Kidney epithelial cell (primary cell): ENCODE results near the gene ZBTB40. TPM values are rescaled to one million over a fixed set of nuclear protein-coding genes. Genes with fewer than 3 reads are reported as not detected.

Source experiments
- DNase-seq: peaks from one replicate; pipeline ENCODE4 v3.0.0-alpha.2; 2010; ENCODE audit warnings: low read depth
- H3K27me3 ChIP-seq: 2 replicates; pipeline ENCODE4 v1.6.0; 2011; ENCODE audit warnings: low read length; ENCODE audit not compliant: control insufficient read depth, insufficient read depth
- H3K36me3 ChIP-seq: 2 replicates; pipeline ENCODE4 v1.5.1; 2011; ENCODE audit warnings: low read length; ENCODE audit not compliant: control insufficient read depth, insufficient read depth
- H3K4me3 ChIP-seq: 2 replicates; pipeline ENCODE4 v1.5.1; 2011; ENCODE audit warnings: low read depth, mild to moderate bottlenecking, control low read depth, low read length
- CTCF ChIP-seq: IDR thresholded peaks from 2 replicates; pipeline ENCODE4 v1.5.1; 2011; ENCODE audit warnings: mild to moderate bottlenecking, moderate library complexity, low read length, control low read depth, inconsistent platforms; ENCODE audit not compliant: insufficient read depth, poor library complexity, severe bottlenecking
- total RNA-seq: library from RNA; depleted of rRNA; stranded (reverse); fragments of >200 nt; gene quantifications from 2 replicates; pipeline ENCODE4 v1.2.3, GENCODE V29; 2015

ZBTB40 gene
- total RNA-seq, 1 donor from 2014 or later = 16.3 TPM

DNA sequence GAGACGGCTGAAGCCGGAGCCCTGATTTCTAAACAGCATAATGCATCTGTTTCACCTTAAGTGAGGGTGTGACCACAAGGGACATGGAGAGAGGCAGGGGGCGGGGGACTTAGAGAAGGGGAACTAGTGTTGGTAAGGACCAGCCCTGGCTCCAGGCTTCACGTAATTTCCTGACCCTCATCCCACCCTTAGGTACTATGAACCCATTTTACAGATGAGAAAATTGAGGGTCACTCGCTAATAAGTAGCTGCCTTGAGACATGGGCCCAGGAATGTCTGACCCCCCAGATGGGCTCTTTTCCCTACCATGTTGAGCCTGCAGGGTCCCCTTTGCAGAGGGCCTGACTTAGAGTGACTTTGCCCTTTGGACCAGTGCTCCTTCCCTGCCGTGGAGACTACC is 116.3 kb downstream of the ZBTB40 start:
- no peak for DNase-seq
- no peak for TF ChIP-seq CTCF
- no peak overlapping the region for H3K4me3 ChIP-seq
- no peaks in the 10 kb centered on the region for H3K36me3 ChIP-seq
- peaks cover 61% of the 10 kb centered on the region for H3K27me3 ChIP-seq

DNA sequence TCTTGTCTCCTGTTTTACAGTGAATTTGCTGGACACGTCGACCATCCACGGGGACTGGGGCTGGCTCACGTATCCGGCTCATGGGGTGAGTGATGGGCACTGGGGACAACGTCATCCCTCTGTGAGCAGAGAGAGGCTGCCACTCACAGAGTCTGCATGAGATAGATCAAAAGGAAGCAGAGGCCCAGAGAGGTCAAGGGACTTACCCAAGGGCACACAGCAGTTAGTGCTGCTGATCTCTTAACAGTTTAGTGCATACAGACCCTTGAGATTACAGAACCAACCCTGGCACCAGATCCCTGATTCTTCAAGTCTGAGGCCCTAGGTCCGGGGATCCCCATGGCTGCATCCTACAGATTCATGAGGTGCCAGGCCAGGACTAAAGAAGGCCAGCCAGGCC is 117.6 kb downstream of the ZBTB40 start:
- no peak for DNase-seq
- H3K36me3 ChIP-seq = no peaks in the 10 kb centered on the region
- H3K27me3 ChIP-seq = peaks cover 59% of the 10 kb centered on the region
- H3K4me3 ChIP-seq = no peak overlapping the region
- no peak for TF ChIP-seq CTCF

DNA sequence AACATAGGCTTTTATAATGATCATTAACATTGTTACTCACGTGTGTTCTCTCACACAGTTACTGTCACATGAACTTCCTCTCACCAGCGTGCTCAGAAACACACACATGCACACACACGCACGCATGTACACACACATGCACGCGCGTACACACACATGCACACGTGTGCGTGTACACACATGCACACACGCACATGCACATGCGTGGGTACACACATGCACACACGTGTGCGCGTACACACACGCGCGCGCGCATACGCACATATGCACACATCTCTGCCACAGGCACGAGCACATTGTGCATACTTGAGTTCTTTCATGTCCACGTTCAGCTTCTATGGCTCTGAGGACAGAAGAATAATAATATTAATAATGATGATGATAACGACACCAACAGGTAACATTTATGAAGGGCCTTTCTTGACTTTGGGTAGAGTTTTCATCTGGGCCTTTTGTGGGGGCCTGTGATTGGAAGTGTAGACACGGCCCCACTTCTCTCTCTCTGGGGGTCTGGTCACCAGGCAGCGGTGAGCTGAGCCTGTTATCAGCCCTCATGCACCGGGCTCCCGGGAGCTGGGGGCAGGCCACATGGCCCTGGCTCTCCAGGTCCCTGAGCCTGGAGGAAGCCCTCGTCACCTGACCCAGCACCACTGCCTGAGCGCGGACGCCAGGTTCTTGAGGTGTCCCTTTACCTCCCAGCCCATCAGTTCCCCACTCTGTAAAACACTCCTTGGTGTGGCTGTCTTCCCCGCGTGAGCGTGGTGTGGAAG is 118.7 kb downstream of the ZBTB40 start:
- Histone ChIP-seq H3K4me3 (no peak overlapping the region), H3K36me3 (no peaks in the 10 kb centered on the region), H3K27me3 (peaks cover 49% of the 10 kb centered on the region)
- no peak for DNase-seq
- no peak for TF ChIP-seq CTCF

GRCh38 chr1:22572818-22573217 is 121.2 kb downstream of the ZBTB40 start:
- H3K27me3 ChIP-seq = peaks cover 30% of the 10 kb centered on the region
- DNase-seq = no peak
- no peaks in the 10 kb centered on the region for H3K36me3 ChIP-seq
- TF ChIP-seq CTCF = no peak
- no peak overlapping the region for H3K4me3 ChIP-seq

- TF ChIP-seq CTCF = no peak
- DNase-seq = no peak
- no peaks in the 10 kb centered on the region for H3K36me3 ChIP-seq
- H3K27me3 ChIP-seq = peaks cover 26% of the 10 kb centered on the region
- H3K4me3 ChIP-seq = no peak overlapping the region
Measured at GRCh38 chr1:22573237-22573636, 121.6 kb downstream of the ZBTB40 start.

- TF ChIP-seq CTCF = no peak
- Histone ChIP-seq H3K4me3 (no peak overlapping the region), H3K27me3 (peaks cover 20% of the 10 kb centered on the region), H3K36me3 (no peaks in the 10 kb centered on the region)
- no peak for DNase-seq
Measured at GRCh38 chr1:22575532-22576149, 124.0 kb downstream of the ZBTB40 start.
